Keratinocyte (primary cell): ENCODE results near the gene GLRX5. TPM values are rescaled to one million over a fixed set of nuclear protein-coding genes. Genes with fewer than 3 reads are reported as not detected.

ENCODE experiments used
- DNase-seq: peaks from one replicate; pipeline ENCODE4 v3.0.0-alpha.2; 2011; ENCODE audit warnings: low read depth, missing footprints, low spot score
- FAIRE-seq: peaks from 2 replicates; lab custom pipeline; 2011; peaks lifted over from hg19 to GRCh38; lab: Jason Lieb, UNC
- H2AFZ ChIP-seq: 2 replicates; pipeline ENCODE4 v1.6.0; 2012; ENCODE audit warnings: low read length, control low read depth, inconsistent platforms; ENCODE audit not compliant: control insufficient read depth
- H3K27ac ChIP-seq: 2 replicates; pipeline ENCODE4 v1.5.1; 2011; ENCODE audit warnings: low read length; ENCODE audit not compliant: control insufficient read depth, insufficient read depth
- H3K27me3 ChIP-seq: 3 replicates; pipeline ENCODE4 v1.6.0; 2011; ENCODE audit warnings: low read length; ENCODE audit not compliant: control insufficient read depth, insufficient read depth; ENCODE audit errors: extremely low read depth
- H3K36me3 ChIP-seq, 2 experiments: 2 replicates in 1 of 2; 3 replicates in 1 of 2; pipeline ENCODE4 v1.5.1; 2011; ENCODE audit warnings: low read length in 2 of 2, mild to moderate bottlenecking in 1 of 2; ENCODE audit not compliant: control insufficient read depth in 2 of 2, insufficient read depth in 2 of 2; ENCODE audit errors: extremely low read depth in 1 of 2
- H3K4me1 ChIP-seq: 3 replicates; pipeline ENCODE4 v1.5.1; 2011; ENCODE audit warnings: low read length; ENCODE audit not compliant: control insufficient read depth, insufficient read depth; ENCODE audit errors: extremely low read depth
- H3K4me2 ChIP-seq: 3 replicates; pipeline ENCODE4 v1.6.0; 2011; ENCODE audit warnings: low read depth, low read length; ENCODE audit not compliant: control insufficient read depth, insufficient read depth; ENCODE audit errors: extremely low read depth
- H3K4me3 ChIP-seq, 3 experiments: fragments of 200-600 bp in 1 of 3; sonication (generic) in 1 of 3; 2 replicates in 2 of 3; 3 replicates in 1 of 3; pipeline ENCODE4 v1.5.1; 2011 to 2016; ENCODE audit warnings: low read length in 3 of 3, mild to moderate bottlenecking in 3 of 3, control low read depth in 2 of 3, inconsistent platforms in 1 of 3, low read depth in 1 of 3, mixed read lengths in 1 of 3, mixed run types in 1 of 3, moderate library complexity in 1 of 3; ENCODE audit not compliant: control insufficient read depth in 2 of 3, insufficient read depth in 2 of 3; ENCODE audit errors: extremely low read depth in 1 of 3
- H3K79me2 ChIP-seq: 2 replicates; pipeline ENCODE4 v1.6.0; 2012; ENCODE audit warnings: low read length; ENCODE audit not compliant: control insufficient read depth, insufficient read depth
- H3K9ac ChIP-seq: 3 replicates; pipeline ENCODE4 v1.6.0; 2011; ENCODE audit warnings: low read length; ENCODE audit not compliant: control insufficient read depth, insufficient read depth; ENCODE audit errors: extremely low read depth
- H3K9me1 ChIP-seq: 3 replicates; pipeline ENCODE4 v1.6.0; 2011; ENCODE audit warnings: low read length; ENCODE audit not compliant: control insufficient read depth, insufficient read depth; ENCODE audit errors: extremely low read depth
- H3K9me3 ChIP-seq: 2 replicates; pipeline ENCODE4 v1.5.1; 2012; ENCODE audit warnings: low read depth, low read length; ENCODE audit not compliant: control insufficient read depth
- H4K20me1 ChIP-seq: 3 replicates; pipeline ENCODE4 v1.6.0; 2011; ENCODE audit warnings: low read length; ENCODE audit not compliant: control insufficient read depth, insufficient read depth; ENCODE audit errors: extremely low read depth
- EZH2 ChIP-seq: IDR thresholded peaks from one replicate; pipeline ENCODE4 v1.6.1; 2012; ENCODE audit warnings: inconsistent platforms, mild to moderate bottlenecking, low read length, moderate library complexity
- dilution Hi-C: fragments of 300-500 bp; cut with MboI; formaldehyde crosslinking; loops from one replicate; pipeline ENCODE4 v1.7.0; 2020; ENCODE audit warnings: low sequenced_read_pairs; ENCODE audit not compliant: extremely low pct_ligation_motif_present
- polyA plus RNA-seq, 5 experiments: library from polyadenylated mRNA; depleted of rRNA in 3 of 5; stranded (reverse) in 3 of 5; stranded (forward) in 1 of 5; unstranded in 1 of 5; fragments of >200 nt; gene quantifications; 1 replicate in 1 of 5; 2 replicates in 3 of 5; 3 replicates in 1 of 5; pipeline versions ENCODE4 v1.2.1 to v1.2.3, GENCODE V29; 2011 to 2012; ENCODE audit warnings: missing spikeins in 2 of 5, low read depth in 1 of 5, low replicate concordance in 1 of 5
- TF ChIP-seq, protein P1 (sequence below), 3 experiments: IDR thresholded peaks in 1 of 3; conservative IDR thresholded peaks in 1 of 3; optimal IDR thresholded peaks in 1 of 3; 2 replicates in 2 of 3; 3 replicates in 1 of 3; pipeline versions ENCODE3 to v1.5.1; 2011; ENCODE audit warnings: low read length in 3 of 3, mild to moderate bottlenecking in 3 of 3, moderate library complexity in 2 of 3, control low read depth in 1 of 3, inconsistent platforms in 1 of 3; ENCODE audit not compliant: insufficient read depth in 2 of 3; ENCODE audit errors: extremely low read depth in 1 of 3

GLRX5 gene
- polyA plus RNA-seq, 1 donor (not counting 4 experiments of a cell fraction or from before 2014, with no cell fraction given), result 60.9 TPM

DNA sequence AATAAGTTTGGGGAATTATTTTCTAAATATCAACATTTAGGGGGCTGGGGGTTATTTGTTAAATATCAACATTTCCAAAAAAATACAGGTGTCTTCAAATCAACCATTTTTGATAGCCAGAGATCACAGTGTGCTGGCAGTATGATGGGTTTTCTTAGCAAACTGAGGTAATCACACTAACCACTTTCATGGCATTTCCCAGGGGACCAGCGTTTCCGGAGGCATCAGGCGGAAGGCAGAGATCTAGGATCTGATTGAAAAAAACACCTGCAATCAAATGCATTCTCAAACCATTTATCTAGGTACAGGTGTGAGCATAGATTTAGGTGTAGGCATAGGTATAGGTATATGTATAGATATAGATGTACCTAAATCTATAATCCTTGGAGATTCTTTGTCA is 34.6 kb downstream of the GLRX5 start:
- no peak overlapping the region for H3K4me3 ChIP-seq
- H4K20me1 ChIP-seq, result no peaks in the 10 kb centered on the region
- TF ChIP-seq, protein P1, sequence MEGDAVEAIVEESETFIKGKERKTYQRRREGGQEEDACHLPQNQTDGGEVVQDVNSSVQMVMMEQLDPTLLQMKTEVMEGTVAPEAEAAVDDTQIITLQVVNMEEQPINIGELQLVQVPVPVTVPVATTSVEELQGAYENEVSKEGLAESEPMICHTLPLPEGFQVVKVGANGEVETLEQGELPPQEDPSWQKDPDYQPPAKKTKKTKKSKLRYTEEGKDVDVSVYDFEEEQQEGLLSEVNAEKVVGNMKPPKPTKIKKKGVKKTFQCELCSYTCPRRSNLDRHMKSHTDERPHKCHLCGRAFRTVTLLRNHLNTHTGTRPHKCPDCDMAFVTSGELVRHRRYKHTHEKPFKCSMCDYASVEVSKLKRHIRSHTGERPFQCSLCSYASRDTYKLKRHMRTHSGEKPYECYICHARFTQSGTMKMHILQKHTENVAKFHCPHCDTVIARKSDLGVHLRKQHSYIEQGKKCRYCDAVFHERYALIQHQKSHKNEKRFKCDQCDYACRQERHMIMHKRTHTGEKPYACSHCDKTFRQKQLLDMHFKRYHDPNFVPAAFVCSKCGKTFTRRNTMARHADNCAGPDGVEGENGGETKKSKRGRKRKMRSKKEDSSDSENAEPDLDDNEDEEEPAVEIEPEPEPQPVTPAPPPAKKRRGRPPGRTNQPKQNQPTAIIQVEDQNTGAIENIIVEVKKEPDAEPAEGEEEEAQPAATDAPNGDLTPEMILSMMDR (optimal IDR thresholded peaks at IDR 0.05 in 1 of 3, IDR thresholded peaks at IDR 0.05 in 1 of 3, conservative IDR thresholded peaks at IDR 0.05 in 1 of 3; ENCODE audit: extremely low read depth in 1 of 3, insufficient read depth in 2 of 3, low read length in 3 of 3), result no peak
- TF ChIP-seq EZH2, result no peak
- H3K79me2 ChIP-seq, result no peaks in the 10 kb centered on the region
- no peak overlapping the region for H3K4me2 ChIP-seq
- no peaks in the 10 kb centered on the region for H3K36me3 ChIP-seq
- no peaks in the 10 kb centered on the region for H3K9me3 ChIP-seq
- dilution Hi-C loops, result loop anchor here (25.0 kb wide), 1 partner anchor 393 kb away; no protein-coding TSS in a partner anchor
- no peaks in the 10 kb centered on the region for H3K27me3 ChIP-seq
- no peak overlapping the region for H2AFZ ChIP-seq
- no peaks in the 10 kb centered on the region for H3K9me1 ChIP-seq
- H3K9ac ChIP-seq, result no peak overlapping the region
- FAIRE-seq, result no peak
- DNase-seq, result no peak
- no peaks in the 10 kb centered on the region for H3K4me1 ChIP-seq
- H3K27ac ChIP-seq, result no peak overlapping the region

DNA sequence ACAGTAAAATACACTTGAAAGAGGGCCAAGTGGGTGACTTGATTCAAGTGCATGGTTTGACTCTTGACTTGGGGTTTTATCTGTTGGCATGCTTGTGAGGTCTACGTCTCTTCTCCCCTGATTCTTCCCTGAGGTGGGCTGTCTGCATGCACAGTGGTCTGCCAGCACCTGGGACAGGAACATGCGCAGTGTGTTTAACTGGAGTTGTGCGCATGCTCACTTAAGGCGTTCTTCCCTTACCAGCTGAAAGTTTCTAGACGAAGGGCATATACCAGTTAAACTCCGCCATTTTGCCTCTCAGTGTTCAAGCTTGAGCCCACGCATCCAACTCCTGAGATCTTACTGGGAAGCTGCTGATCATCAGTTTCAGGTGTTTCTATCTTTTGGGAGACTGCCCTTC is 38.5 kb downstream of the GLRX5 start:
- Histone ChIP-seq H3K4me2 (no peak overlapping the region), H3K79me2 (no peaks in the 10 kb centered on the region), H3K4me1 (no peaks in the 10 kb centered on the region), H3K9me3 (no peaks in the 10 kb centered on the region), H3K36me3 (no peaks in the 10 kb centered on the region), H3K27ac (no peak overlapping the region), H3K4me3 (no peak overlapping the region), H3K9me1 (no peaks in the 10 kb centered on the region), H4K20me1 (no peaks in the 10 kb centered on the region), H2AFZ (no peak overlapping the region), H3K27me3 (no peaks in the 10 kb centered on the region), H3K9ac (no peak overlapping the region)
- dilution Hi-C loops, result loop anchor here (25.0 kb wide), 1 partner anchor 389 kb away; no protein-coding TSS in a partner anchor
- FAIRE-seq, result no peak
- no peak for DNase-seq
- TF ChIP-seq, protein P1 (optimal IDR thresholded peaks at IDR 0.05 in 1 of 3, IDR thresholded peaks at IDR 0.05 in 1 of 3, conservative IDR thresholded peaks at IDR 0.05 in 1 of 3; ENCODE audit: extremely low read depth in 1 of 3, insufficient read depth in 2 of 3, low read length in 3 of 3), result no peak
- TF ChIP-seq EZH2, result no peak
